WI38 (cell line): ENCODE results near the gene ZNF101.

Experiments used
- H3K4me3 ChIP-seq: 2 replicates; pipeline ENCODE4 v1.5.1; 2011; ENCODE audit warnings: low read depth, mild to moderate bottlenecking, control low read depth, low read length
- CTCF ChIP-seq: IDR thresholded peaks from 2 replicates; pipeline ENCODE4 v1.5.1; 2012; ENCODE audit warnings: low read depth, mild to moderate bottlenecking, control low read depth, low read length

Gene ZNF101

DNA sequence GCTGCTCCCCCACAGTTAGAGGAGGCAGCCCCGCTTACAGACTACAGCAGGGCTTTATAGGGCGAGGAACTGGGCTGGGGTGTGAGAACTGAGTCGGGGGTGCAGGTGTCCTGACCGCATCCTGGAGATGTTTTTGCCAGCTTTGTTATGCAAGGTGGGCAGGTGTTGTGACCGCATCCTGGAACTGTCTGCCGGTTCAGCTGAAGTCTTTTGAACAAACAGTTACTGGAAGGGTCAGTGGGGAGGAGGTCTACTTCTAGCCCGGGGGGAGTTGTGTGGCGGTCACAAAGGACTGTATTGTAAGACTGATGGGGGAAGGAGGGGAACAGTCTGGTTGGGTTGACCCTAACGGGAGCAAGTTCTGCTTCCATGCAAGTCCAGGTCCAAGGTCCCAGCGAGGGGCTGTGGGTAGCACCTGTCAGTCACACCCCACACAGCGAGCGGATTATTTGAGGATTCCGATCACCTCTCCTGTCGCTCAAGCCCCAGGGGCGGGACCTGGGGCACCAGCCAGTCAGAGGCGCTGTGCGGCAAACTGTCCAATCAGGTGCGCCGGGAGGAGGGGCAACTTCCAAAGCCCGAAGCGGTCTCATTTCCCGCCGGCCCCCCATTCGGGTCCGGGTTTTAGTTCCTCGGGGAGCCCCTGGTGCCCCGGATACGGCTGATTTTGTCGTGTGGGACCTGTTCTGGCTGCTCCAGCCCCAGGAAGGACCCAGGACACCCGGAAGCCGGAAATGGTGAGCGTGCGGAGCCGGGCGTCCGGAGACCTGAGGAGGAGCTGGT is at the start of gene ZNF101:
ZNF101 (plus strand) TSS at position 610 of the 783 bp plus-strand sequence; CDS start at position 735, 125 bp downstream.
- TF ChIP-seq CTCF, result no peak
- peak within 1 kb of the TSS; percentile 90 for H3K4me3 ChIP-seq

- no peak for TF ChIP-seq CTCF
- peak overlapping the region; percentile 53; the same call in 1 of the 2 replicates for H3K4me3 ChIP-seq
Measured at GRCh38 chr19:19619181-19619848, 49.3 kb upstream of the ZNF101 start.

- H3K4me3 ChIP-seq, result no peak overlapping the region
- no peak for TF ChIP-seq CTCF
Measured at GRCh38 chr19:19619849-19620210, 48.8 kb upstream of the ZNF101 start.

DNA sequence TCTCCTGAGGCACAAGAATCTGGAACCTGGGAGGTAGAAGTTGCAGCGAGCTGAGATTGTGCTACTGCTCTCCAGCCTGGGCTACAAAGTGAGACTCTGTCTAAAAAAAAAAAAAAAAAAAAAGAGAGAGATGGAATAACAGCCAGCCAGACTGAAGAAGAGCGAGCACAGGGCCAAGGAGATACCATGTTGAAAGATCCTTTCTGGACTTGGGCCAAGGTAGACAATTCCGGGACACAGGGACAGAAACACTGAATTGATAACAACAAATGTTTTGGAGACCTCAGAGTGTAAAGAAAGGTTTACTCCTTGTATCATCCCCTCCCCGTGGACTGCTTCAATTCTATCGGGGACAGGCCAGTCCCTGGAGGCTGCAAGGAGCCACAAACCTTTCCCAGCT is 45.3 kb upstream of the ZNF101 start:
- no peak overlapping the region for H3K4me3 ChIP-seq
- TF ChIP-seq CTCF, result no peak

GRCh38 chr19:19624032-19624570 is 44.5 kb upstream of the ZNF101 start:
- TF ChIP-seq CTCF, result no peak
- no peak overlapping the region for H3K4me3 ChIP-seq

DNA sequence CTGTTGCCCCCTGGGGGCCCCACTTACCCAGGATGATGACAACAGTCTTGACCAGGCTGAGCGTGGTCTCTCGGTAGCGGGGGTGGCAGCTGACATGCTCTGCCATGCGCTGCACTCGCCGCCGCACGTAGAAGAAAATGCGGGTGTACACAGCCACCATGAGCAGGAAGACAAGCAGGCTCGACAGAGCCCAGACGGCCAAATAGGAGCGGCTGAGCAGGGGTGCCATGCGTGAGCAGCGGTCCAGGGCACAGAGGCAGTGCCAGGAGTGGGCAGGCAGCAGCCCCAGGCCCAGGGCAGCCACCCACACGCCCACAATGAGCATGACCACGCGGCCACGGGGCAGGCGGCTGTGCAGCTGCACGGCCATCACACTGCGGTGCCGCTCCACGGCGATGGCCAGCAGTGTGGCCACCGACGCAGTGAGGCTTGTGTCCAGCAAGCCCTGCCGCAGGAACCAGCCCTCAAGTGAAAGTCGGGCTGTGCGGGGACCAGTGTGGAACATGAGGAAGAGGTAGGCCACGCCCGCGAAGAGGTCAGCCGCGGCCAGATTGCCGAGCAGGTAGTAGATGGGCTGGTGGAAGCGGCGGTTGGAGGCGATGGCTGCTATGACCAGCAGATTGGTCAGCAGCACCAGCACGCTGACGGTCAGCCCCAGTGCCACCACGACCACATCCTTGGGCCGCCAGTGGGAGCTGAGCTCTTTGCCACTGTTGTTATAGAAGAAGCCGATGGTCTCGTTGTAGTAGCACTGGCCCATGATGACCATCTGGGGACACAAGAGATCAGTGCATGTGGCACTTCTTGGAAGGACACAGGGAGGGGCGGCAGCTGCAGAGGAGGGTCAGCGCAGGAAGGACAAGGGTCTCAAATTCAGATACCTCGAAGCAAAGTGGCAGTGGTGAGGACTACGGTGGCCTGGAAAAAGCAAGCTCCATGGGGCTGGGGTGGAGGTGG is 41.8 kb upstream of the ZNF101 start:
- no peak for TF ChIP-seq CTCF
- H3K4me3 ChIP-seq, result no peak overlapping the region
